Endothelial cell of umbilical vein (primary cell): ENCODE measurements around the gene PET100. TPM values are rescaled to one million over a fixed set of nuclear protein-coding genes. Genes with fewer than 3 reads are reported as not detected.

Experiments used
- BruUV-seq: library from RNA; stranded (reverse); fragments of 400-500 nt; replicated peaks from 2 replicates; lab custom pipeline; 2021; lab: Mats Ljungman, UMichigan
- CTCF ChIA-PET: fragments of 300-600, 350-600 bp; sonication (Branson Sonifier 250); formaldehyde crosslinking; loops from one replicate; lab custom pipeline; 2021; ENCODE audit warnings: antibody characterized with exemption, inconsistent platforms; lab: Charles Lee
- POLR2A ChIA-PET: fragments of 300-600, 350-600 bp; sonication (Branson Sonifier 250); formaldehyde crosslinking; loops from one replicate; lab custom pipeline; 2021; ENCODE audit warnings: antibody characterized with exemption, inconsistent platforms; lab: Charles Lee
- DNase-seq: peaks from one replicate; pipeline ENCODE4 v3.0.0-alpha.2; 2011; ENCODE audit warnings: low read depth, low spot score
- FAIRE-seq: peaks from 2 replicates; lab custom pipeline; 2011; peaks lifted over from hg19 to GRCh38; lab: Jason Lieb, UNC
- H2AFZ ChIP-seq: 2 replicates; pipeline ENCODE4 v1.6.0; 2012; ENCODE audit warnings: low read depth, low read length, control low read depth, inconsistent platforms
- H3K27ac ChIP-seq: 2 replicates; pipeline ENCODE4 v1.5.1; 2011; ENCODE audit warnings: low read depth, mild to moderate bottlenecking, control low read depth, low read length, moderate library complexity; ENCODE audit not compliant: insufficient read depth
- H3K27me3 ChIP-seq, 2 experiments: 2 replicates each; pipeline versions ENCODE4 v1.6.0 to v1.6.1; 2011; ENCODE audit warnings: low read length in 2 of 2, mixed read lengths in 1 of 2; ENCODE audit not compliant: control insufficient read depth in 2 of 2, insufficient read depth in 2 of 2
- H3K36me3 ChIP-seq, 2 experiments: 2 replicates in 1 of 2; 3 replicates in 1 of 2; pipeline ENCODE4 v1.5.1; 2011; ENCODE audit warnings: low read length in 2 of 2, mild to moderate bottlenecking in 1 of 2, moderate library complexity in 1 of 2; ENCODE audit not compliant: control insufficient read depth in 2 of 2, insufficient read depth in 2 of 2; ENCODE audit errors: extremely low read depth in 1 of 2
- H3K4me1 ChIP-seq: 3 replicates; pipeline ENCODE4 v1.5.1; 2011; ENCODE audit warnings: mild to moderate bottlenecking, low read length; ENCODE audit not compliant: control insufficient read depth, insufficient read depth; ENCODE audit errors: extremely low read depth
- H3K4me2 ChIP-seq: 2 replicates; pipeline ENCODE4 v1.6.1; 2011; ENCODE audit warnings: low read length, control low read depth, mixed read lengths; ENCODE audit not compliant: insufficient read depth
- H3K4me3 ChIP-seq, 3 experiments: fragments of 200-600 bp in 1 of 3; sonication (generic), shearing (Covaris generic) in 1 of 3; replicated peaks in 1 of 3; 2 replicates each; pipeline ENCODE4 v1.5.1; 2011 to 2016; ENCODE audit warnings: control low read depth in 3 of 3, low read length in 3 of 3, mild to moderate bottlenecking in 2 of 3, inconsistent platforms in 1 of 3, low read depth in 1 of 3, moderate library complexity in 1 of 3; ENCODE audit not compliant: insufficient read depth in 1 of 3
- H3K79me2 ChIP-seq: 2 replicates; pipeline ENCODE4 v1.6.0; 2012; ENCODE audit warnings: low read length, inconsistent platforms; ENCODE audit not compliant: control insufficient read depth, insufficient read depth
- H3K9ac ChIP-seq: replicated peaks from 2 replicates; pipeline ENCODE3; 2011; ENCODE audit warnings: low read length, control low read depth; ENCODE audit not compliant: insufficient read depth; ENCODE audit errors: extremely low read depth
- H3K9me1 ChIP-seq: replicated peaks from 3 replicates; pipeline ENCODE4 v1.6.0; 2011; ENCODE audit warnings: mild to moderate bottlenecking, low read length; ENCODE audit not compliant: control insufficient read depth, insufficient read depth; ENCODE audit errors: extremely low read depth
- H3K9me3 ChIP-seq: replicated peaks from 2 replicates; pipeline ENCODE4 v1.5.1; 2012; ENCODE audit warnings: low read length, inconsistent platforms; ENCODE audit not compliant: control insufficient read depth, insufficient read depth
- H4K20me1 ChIP-seq: replicated peaks from 2 replicates; pipeline ENCODE3; 2011; ENCODE audit warnings: mild to moderate bottlenecking, low read length; ENCODE audit not compliant: control insufficient read depth, insufficient read depth; ENCODE audit errors: extremely low read depth
- EZH2 ChIP-seq: IDR thresholded peaks from 2 replicates; pipeline ENCODE4 v1.6.1; 2012; ENCODE audit warnings: borderline replicate concordance, low read depth, mild to moderate bottlenecking, moderate library complexity, low read length, inconsistent platforms; ENCODE audit not compliant: severe bottlenecking
- FOS ChIP-seq: IDR thresholded peaks from 2 replicates; pipeline ENCODE4 v1.6.1; 2011; ENCODE audit warnings: mild to moderate bottlenecking, low read length, moderate library complexity, borderline replicate concordance; ENCODE audit not compliant: insufficient read depth
- GATA2 ChIP-seq: IDR thresholded peaks from 2 replicates; pipeline ENCODE4 v1.7.0; 2011; ENCODE audit warnings: low read depth, mild to moderate bottlenecking, moderate library complexity, mixed read lengths, low read length; ENCODE audit not compliant: insufficient read length, insufficient read depth
- JUN ChIP-seq: IDR thresholded peaks from 2 replicates; pipeline ENCODE4 v1.6.1; 2011; ENCODE audit warnings: borderline replicate concordance, low read depth; ENCODE audit not compliant: insufficient read length, insufficient read depth
- POLR2A ChIP-seq: IDR thresholded peaks from 2 replicates; pipeline ENCODE4 v1.6.1; 2012; ENCODE audit warnings: low read depth, mild to moderate bottlenecking, control low read depth, low read length
- POLR2AphosphoS5 ChIP-seq: IDR thresholded peaks from 2 replicates; pipeline ENCODE4 v1.6.1; 2012; ENCODE audit warnings: low read depth, mild to moderate bottlenecking, control low read depth, low read length, moderate library complexity; ENCODE audit not compliant: insufficient read depth
- dilution Hi-C: fragments of 300-500 bp; cut with MboI; formaldehyde crosslinking; loops from one replicate; pipeline ENCODE4 v1.15.0; 2019; ENCODE audit warnings: low sequenced_read_pairs; ENCODE audit not compliant: extremely low pct_ligation_motif_present
- intact Hi-C: fragments of 100-400 bp; cut with micrococcal nuclease; formaldehyde crosslinking; loops from one replicate; pipeline ENCODE4 v1.10.0; 2022
- polyA plus RNA-seq, 4 experiments: library from polyadenylated mRNA; depleted of rRNA in 3 of 4; stranded (reverse) in 3 of 4; unstranded in 1 of 4; fragments of >200 nt; gene quantifications; 2 replicates each; pipeline versions ENCODE4 v1.2.1 to v1.2.3, GENCODE V29; 2011 to 2012; ENCODE audit warnings: missing spikeins in 1 of 4
- total RNA-seq: library from RNA; stranded (reverse); gene quantifications from 2 replicates; pipeline ENCODE4 v1.2.3, GENCODE V29; 2021
- TF ChIP-seq, protein P1 (sequence below): IDR thresholded peaks from 2 replicates; pipeline ENCODE4 v1.6.1; 2011; ENCODE audit not compliant: insufficient read depth, insufficient read length
- TF ChIP-seq, protein P2 (sequence below), 2 donors: IDR thresholded peaks; 1 replicate in 1 of 2; 2 replicates in 1 of 2; pipeline ENCODE4 v1.5.1; 2011; ENCODE audit warnings: low read length in 2 of 2, mild to moderate bottlenecking in 2 of 2, moderate library complexity in 2 of 2, control low read depth in 1 of 2, inconsistent platforms in 1 of 2, low read depth in 1 of 2; ENCODE audit not compliant: insufficient read depth in 1 of 2; ENCODE audit errors: extremely low read depth in 1 of 2

Gene PET100
- total and polyA plus RNA-seq, 2 donors (not counting 3 experiments of a cell fraction or from before 2014, with no cell fraction given), result 55.0 to 172 TPM

DNA sequence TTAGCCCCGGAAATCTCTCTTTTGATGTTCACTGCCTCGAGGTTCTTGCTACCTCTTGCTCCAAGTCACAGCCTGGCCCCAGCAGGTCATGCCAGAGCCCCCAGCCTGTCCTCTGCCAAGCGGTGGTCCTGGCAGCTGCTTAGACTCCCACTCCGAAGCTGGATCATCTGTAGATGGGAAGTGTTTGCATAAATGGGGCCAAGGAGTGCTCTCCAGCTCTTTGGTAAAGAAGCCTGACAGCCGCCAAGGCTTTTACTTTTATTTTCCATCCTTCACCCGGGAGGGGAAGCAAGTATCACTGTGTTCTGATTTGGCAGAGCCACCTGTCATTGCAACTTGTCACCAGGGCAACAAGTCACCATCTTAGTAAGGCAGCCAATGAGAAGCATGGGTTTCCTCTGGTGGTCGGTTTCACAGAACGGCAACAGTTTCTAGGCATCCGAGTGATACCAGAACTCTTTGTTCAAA is 28.7 kb downstream of the PET100 start:
- FAIRE-seq (no peak), DNase-seq (no peak)
- Histone ChIP-seq H3K79me2 (no peaks in the 10 kb centered on the region), H3K9me1 (no peaks in the 10 kb centered on the region), H3K27me3 (no peaks in the 10 kb centered on the region), H3K9ac (no peak overlapping the region), H3K4me3 (no peak overlapping the region), H2AFZ (no peak overlapping the region), H3K27ac (no peak overlapping the region), H3K36me3 (no peaks in the 10 kb centered on the region), H3K4me2 (no peak overlapping the region), H3K4me1 (peaks cover 10% of the 10 kb centered on the region), H3K9me3 (no peaks in the 10 kb centered on the region), H4K20me1 (no peaks in the 10 kb centered on the region)
- ChIA-PET POLR2A (interaction anchor here (0.5 kb wide), 1 partner anchor 14 kb away, joined by 7 read pairs; no protein-coding TSS in a partner anchor), CTCF (interaction anchor here (1.7 kb wide), 1 partner anchor 22 kb away, joined by 6 read pairs; the partner anchor contains the start of gene TRAPPC5)
- no TSS peak for BruUV-seq
- intact Hi-C loops (no loop called here), dilution Hi-C loops (no loop called here)
- no peak for TF ChIP-seq GATA2

- CTCF ChIA-PET, result interaction anchor here (0.6 to 3.3 kb wide), 3 partner anchors 12 to 36 kb away, joined by 3 to 24 read pairs (median 5); partner anchors contain the start of gene TRAPPC5
- TF ChIP-seq JUN, result no peak
- no peak for TF ChIP-seq FOS
- TF ChIP-seq, protein P1, sequence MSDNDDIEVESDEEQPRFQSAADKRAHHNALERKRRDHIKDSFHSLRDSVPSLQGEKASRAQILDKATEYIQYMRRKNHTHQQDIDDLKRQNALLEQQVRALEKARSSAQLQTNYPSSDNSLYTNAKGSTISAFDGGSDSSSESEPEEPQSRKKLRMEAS, result no peak
- no peak for TF ChIP-seq POLR2AphosphoS5
- TF ChIP-seq, protein P2, sequence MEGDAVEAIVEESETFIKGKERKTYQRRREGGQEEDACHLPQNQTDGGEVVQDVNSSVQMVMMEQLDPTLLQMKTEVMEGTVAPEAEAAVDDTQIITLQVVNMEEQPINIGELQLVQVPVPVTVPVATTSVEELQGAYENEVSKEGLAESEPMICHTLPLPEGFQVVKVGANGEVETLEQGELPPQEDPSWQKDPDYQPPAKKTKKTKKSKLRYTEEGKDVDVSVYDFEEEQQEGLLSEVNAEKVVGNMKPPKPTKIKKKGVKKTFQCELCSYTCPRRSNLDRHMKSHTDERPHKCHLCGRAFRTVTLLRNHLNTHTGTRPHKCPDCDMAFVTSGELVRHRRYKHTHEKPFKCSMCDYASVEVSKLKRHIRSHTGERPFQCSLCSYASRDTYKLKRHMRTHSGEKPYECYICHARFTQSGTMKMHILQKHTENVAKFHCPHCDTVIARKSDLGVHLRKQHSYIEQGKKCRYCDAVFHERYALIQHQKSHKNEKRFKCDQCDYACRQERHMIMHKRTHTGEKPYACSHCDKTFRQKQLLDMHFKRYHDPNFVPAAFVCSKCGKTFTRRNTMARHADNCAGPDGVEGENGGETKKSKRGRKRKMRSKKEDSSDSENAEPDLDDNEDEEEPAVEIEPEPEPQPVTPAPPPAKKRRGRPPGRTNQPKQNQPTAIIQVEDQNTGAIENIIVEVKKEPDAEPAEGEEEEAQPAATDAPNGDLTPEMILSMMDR (IDR thresholded peaks at IDR 0.05; ENCODE audit: extremely low read depth in 1 of 2, insufficient read depth in 1 of 2, low read depth in 1 of 2, low read length in 2 of 2), result no peak
- no peak for TF ChIP-seq GATA2
- no peak for TF ChIP-seq EZH2
- TF ChIP-seq POLR2A, result no peak
- H3K27me3 ChIP-seq, result peaks cover 0 to 2% of the 10 kb centered on the region in 2 experiments
- H3K4me2 ChIP-seq, result no peak overlapping the region
- H3K36me3 ChIP-seq, result no peaks in the 10 kb centered on the region
- no peak overlapping the region for H3K9ac ChIP-seq
- H3K4me1 ChIP-seq, result no peaks in the 10 kb centered on the region
- no peak overlapping the region for H2AFZ ChIP-seq
- dilution Hi-C loops (no loop called here), intact Hi-C loops (no loop called here)
- H3K79me2 ChIP-seq, result no peaks in the 10 kb centered on the region
- H3K27ac ChIP-seq, result no peak overlapping the region
- FAIRE-seq, result no peak
- no peaks in the 10 kb centered on the region for H3K9me1 ChIP-seq
- no TSS peak for BruUV-seq
- POLR2A ChIA-PET, result no interaction called here
- DNase-seq, result no peak
- H3K4me3 ChIP-seq, result no peak overlapping the region
- no peaks in the 10 kb centered on the region for H3K9me3 ChIP-seq
- H4K20me1 ChIP-seq, result no peaks in the 10 kb centered on the region
Observed at GRCh38 chr19:7661744-7662538, 32.3 kb downstream of the PET100 start.
